MM.1S (cell line): ENCODE results near the gene ZNF451.

Experiments
- DNase-seq: peaks from one replicate; pipeline ENCODE4 v3.0.0-alpha.2; 2015
- H2AFZ ChIP-seq: fragments of 300-600 bp; sonication (generic); 2 replicates; pipeline ENCODE4 v1.6.0; 2016; ENCODE audit warnings: antibody characterized with exemption, low read length
- H3F3A ChIP-seq: fragments of 300-600 bp; sonication (generic); 2 replicates; pipeline ENCODE4 v1.6.1; 2016; ENCODE audit warnings: mild to moderate bottlenecking, antibody characterized with exemption, low read length, moderate library complexity, mixed read lengths; ENCODE audit not compliant: insufficient read depth
- H3K27ac ChIP-seq: fragments of 300-600 bp; sonication (generic); 2 replicates; pipeline ENCODE4 v1.5.1; 2016; ENCODE audit warnings: mild to moderate bottlenecking, low read length
- H3K27me3 ChIP-seq: fragments of 300-600 bp; sonication (generic); replicated peaks from 2 replicates; pipeline ENCODE4 v1.6.0; 2016; ENCODE audit warnings: low read length; ENCODE audit not compliant: insufficient read depth
- H3K36me3 ChIP-seq: fragments of 300-600 bp; sonication (generic); replicated peaks from 2 replicates; pipeline ENCODE4 v1.6.1; 2016; ENCODE audit warnings: mild to moderate bottlenecking, low read length, mixed read lengths; ENCODE audit not compliant: insufficient read depth
- H3K4me1 ChIP-seq: fragments of 300-600 bp; sonication (generic); 2 replicates; pipeline ENCODE4 v1.6.1; 2016; ENCODE audit warnings: low read length, mixed read lengths
- H3K4me2 ChIP-seq: fragments of 300-600 bp; sonication (generic); 2 replicates; pipeline ENCODE4 v1.6.0; 2016; ENCODE audit warnings: low read depth, low read length
- H3K4me3 ChIP-seq: fragments of 300-600 bp; sonication (generic); 2 replicates; pipeline ENCODE4 v1.5.1; 2016; ENCODE audit warnings: low read length, mixed read lengths
- H3K79me2 ChIP-seq: fragments of 300-600 bp; sonication (generic); 2 replicates; pipeline ENCODE4 v1.6.1; 2016; ENCODE audit warnings: mixed run types, low read length, mixed read lengths
- H3K9ac ChIP-seq: fragments of 300-600 bp; sonication (generic); 2 replicates; pipeline ENCODE4 v1.6.1; 2016; ENCODE audit warnings: low read length, mixed read lengths
- H3K9me2 ChIP-seq: fragments of 300-600 bp; sonication (generic); replicated peaks from 2 replicates; pipeline ENCODE4 v1.6.1; 2016; ENCODE audit warnings: mild to moderate bottlenecking, low read length, mixed read lengths; ENCODE audit not compliant: insufficient read depth
- H3K9me3 ChIP-seq: fragments of 300-600 bp; sonication (generic); replicated peaks from 2 replicates; pipeline ENCODE4 v1.6.1; 2016; ENCODE audit warnings: mild to moderate bottlenecking, low read length, mixed read lengths; ENCODE audit not compliant: insufficient read depth
- H4K20me1 ChIP-seq: fragments of 300-600 bp; sonication (generic); 2 replicates; pipeline ENCODE4 v1.6.1; 2016; ENCODE audit warnings: mild to moderate bottlenecking, low read length, moderate library complexity, mixed read lengths; ENCODE audit not compliant: insufficient read depth
- EZH2 ChIP-seq: fragments of 300-600 bp; sonication (generic); optimal IDR thresholded peaks from 2 replicates; pipeline ENCODE3; 2017; ENCODE audit warnings: low read depth, mild to moderate bottlenecking, antibody characterized with exemption, low read length, mixed read lengths
- EZH2phosphoT487 ChIP-seq: fragments of 300-600 bp; sonication (generic); IDR thresholded peaks from 2 replicates; pipeline ENCODE4 v1.6.1; 2018; ENCODE audit warnings: antibody characterized with exemption, low read length
- TF ChIP-seq, protein P1 (sequence below): fragments of 300-600 bp; sonication (generic); IDR thresholded peaks from 2 replicates; pipeline ENCODE4 v1.5.1; 2016; ENCODE audit warnings: antibody characterized with exemption, low read length, mixed read lengths

ZNF451 gene

DNA sequence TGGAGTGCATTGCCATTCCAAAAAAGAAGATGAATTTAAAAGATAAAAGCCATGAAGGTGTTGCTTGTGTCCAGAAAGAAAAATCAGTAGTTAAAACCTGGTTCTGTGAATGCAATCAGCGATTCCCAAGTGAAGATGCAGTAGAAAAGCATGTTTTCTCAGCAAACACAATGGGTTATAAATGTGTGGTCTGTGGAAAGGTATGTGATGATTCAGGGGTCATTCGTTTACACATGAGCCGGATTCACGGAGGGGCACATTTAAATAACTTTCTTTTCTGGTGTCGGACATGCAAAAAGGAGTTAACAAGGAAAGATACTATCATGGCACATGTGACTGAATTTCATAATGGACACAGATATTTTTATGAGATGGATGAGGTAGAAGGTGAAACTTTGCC is 57.4 kb downstream of the ZNF451 start:
- no peaks in the 10 kb centered on the region for H4K20me1 ChIP-seq
- no peaks in the 10 kb centered on the region for H3K4me1 ChIP-seq
- H3K4me3 ChIP-seq: no peak overlapping the region
- no peaks in the 10 kb centered on the region for H3F3A ChIP-seq
- TF ChIP-seq, protein P1, sequence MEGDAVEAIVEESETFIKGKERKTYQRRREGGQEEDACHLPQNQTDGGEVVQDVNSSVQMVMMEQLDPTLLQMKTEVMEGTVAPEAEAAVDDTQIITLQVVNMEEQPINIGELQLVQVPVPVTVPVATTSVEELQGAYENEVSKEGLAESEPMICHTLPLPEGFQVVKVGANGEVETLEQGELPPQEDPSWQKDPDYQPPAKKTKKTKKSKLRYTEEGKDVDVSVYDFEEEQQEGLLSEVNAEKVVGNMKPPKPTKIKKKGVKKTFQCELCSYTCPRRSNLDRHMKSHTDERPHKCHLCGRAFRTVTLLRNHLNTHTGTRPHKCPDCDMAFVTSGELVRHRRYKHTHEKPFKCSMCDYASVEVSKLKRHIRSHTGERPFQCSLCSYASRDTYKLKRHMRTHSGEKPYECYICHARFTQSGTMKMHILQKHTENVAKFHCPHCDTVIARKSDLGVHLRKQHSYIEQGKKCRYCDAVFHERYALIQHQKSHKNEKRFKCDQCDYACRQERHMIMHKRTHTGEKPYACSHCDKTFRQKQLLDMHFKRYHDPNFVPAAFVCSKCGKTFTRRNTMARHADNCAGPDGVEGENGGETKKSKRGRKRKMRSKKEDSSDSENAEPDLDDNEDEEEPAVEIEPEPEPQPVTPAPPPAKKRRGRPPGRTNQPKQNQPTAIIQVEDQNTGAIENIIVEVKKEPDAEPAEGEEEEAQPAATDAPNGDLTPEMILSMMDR: no peak
- TF ChIP-seq EZH2: no peak
- no peak for TF ChIP-seq EZH2phosphoT487
- no peaks in the 10 kb centered on the region for H3K27me3 ChIP-seq
- no peaks in the 10 kb centered on the region for H3K79me2 ChIP-seq
- DNase-seq: no peak
- H3K27ac ChIP-seq: no peak overlapping the region
- no peak overlapping the region for H3K9ac ChIP-seq
- H3K9me2 ChIP-seq: no peaks in the 10 kb centered on the region
- peaks cover 4% of the 10 kb centered on the region; the same call in 1 of the 2 replicates for H3K36me3 ChIP-seq
- H3K9me3 ChIP-seq: no peaks in the 10 kb centered on the region
- no peak overlapping the region for H2AFZ ChIP-seq
- no peak overlapping the region for H3K4me2 ChIP-seq

DNA sequence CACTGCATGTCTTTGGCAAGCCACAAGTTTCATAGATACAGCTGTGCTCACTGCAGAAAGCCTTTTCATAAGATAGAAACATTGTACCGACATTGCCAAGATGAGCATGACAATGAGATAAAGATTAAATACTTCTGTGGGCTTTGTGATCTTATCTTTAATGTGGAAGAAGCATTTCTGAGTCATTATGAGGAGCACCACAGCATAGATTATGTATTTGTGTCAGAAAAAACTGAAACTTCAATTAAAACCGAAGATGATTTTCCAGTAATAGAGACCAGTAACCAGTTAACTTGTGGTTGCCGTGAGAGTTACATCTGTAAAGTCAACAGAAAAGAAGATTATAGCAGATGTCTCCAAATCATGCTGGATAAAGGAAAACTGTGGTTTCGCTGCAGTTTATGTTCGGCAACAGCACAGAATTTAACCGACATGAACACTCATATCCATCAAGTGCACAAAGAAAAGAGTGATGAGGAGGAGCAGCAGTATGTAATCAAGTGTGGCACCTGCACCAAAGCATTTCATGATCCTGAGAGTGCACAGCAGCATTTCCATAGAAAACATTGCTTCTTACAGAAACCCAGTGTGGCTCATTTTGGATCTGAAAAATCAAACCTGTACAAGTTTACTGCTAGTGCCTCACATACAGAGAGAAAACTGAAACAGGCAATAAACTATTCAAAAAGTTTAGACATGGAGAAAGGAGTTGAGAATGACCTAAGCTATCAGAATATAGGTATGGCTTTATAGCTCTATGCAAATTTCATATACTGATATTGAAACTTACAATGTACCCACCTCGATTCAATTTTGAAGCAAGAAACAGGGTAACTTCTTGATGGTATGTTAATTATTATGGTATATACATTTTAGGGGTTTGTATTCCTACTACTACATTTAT is 58.2 kb downstream of the ZNF451 start:
- H3F3A ChIP-seq: no peaks in the 10 kb centered on the region
- no peak overlapping the region for H3K9ac ChIP-seq
- no peak for DNase-seq
- H3K9me3 ChIP-seq: no peaks in the 10 kb centered on the region
- no peaks in the 10 kb centered on the region for H3K9me2 ChIP-seq
- H2AFZ ChIP-seq: no peak overlapping the region
- peaks cover 4% of the 10 kb centered on the region; the same call in 1 of the 2 replicates for H3K36me3 ChIP-seq
- no peaks in the 10 kb centered on the region for H4K20me1 ChIP-seq
- TF ChIP-seq EZH2phosphoT487 (no peak), EZH2 (no peak)
- TF ChIP-seq, protein P1: no peak
- H3K79me2 ChIP-seq: no peaks in the 10 kb centered on the region
- H3K4me2 ChIP-seq: no peak overlapping the region
- H3K27ac ChIP-seq: no peak overlapping the region
- no peaks in the 10 kb centered on the region for H3K27me3 ChIP-seq
- no peak overlapping the region for H3K4me3 ChIP-seq
- H3K4me1 ChIP-seq: no peaks in the 10 kb centered on the region

DNA sequence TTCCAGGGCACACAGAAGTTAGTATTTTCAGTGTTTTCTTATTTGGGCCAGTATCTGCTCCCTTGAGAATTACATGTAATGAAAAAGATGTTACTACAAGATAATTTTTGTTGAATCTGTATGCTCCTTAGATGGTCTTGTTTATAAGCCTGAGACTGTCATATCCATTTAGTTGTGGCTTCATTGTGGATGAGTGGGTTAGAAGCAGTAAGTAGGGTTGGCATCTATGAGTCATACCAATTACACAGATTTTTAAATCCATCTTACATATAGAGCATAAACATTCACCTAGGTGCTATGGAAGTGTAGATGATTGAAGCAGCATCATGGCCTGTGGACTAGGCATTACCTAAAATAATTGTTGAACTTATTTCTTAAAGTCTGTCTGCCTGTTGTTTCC is 68.7 kb downstream of the ZNF451 start:
- H2AFZ ChIP-seq: no peak overlapping the region
- H3K4me3 ChIP-seq: no peak overlapping the region
- H3K36me3 ChIP-seq: no peaks in the 10 kb centered on the region; the same call in 1 of the 2 replicates
- no peaks in the 10 kb centered on the region for H3K9me2 ChIP-seq
- no peaks in the 10 kb centered on the region for H3K4me1 ChIP-seq
- no peaks in the 10 kb centered on the region for H4K20me1 ChIP-seq
- no peaks in the 10 kb centered on the region for H3F3A ChIP-seq
- H3K9me3 ChIP-seq: no peaks in the 10 kb centered on the region
- H3K4me2 ChIP-seq: no peak overlapping the region
- H3K9ac ChIP-seq: no peak overlapping the region
- TF ChIP-seq, protein P1: no peak
- TF ChIP-seq EZH2phosphoT487 (no peak), EZH2 (no peak)
- H3K27ac ChIP-seq: no peak overlapping the region
- no peaks in the 10 kb centered on the region for H3K79me2 ChIP-seq
- H3K27me3 ChIP-seq: no peaks in the 10 kb centered on the region
- no peak for DNase-seq
